Measurements from ENCODE around the gene PALD1.

GRCh38 chr10:70539471-70539870 is 60.9 kb downstream of the PALD1 start:
- TF ChIP-seq CTCF (IDR thresholded peaks at IDR 0.05 in 2 of 3, conservative IDR thresholded peaks at IDR 0.05 in 1 of 3; ENCODE audit: borderline replicate concordance in 1 of 3, insufficient read depth in 1 of 3, low read depth in 2 of 3, low read length in 2 of 3) (no peak), EZH2phosphoT487 (IDR thresholded peaks at IDR 0.05; ENCODE audit: borderline replicate concordance) (no peak), POLR2A (IDR thresholded peaks at IDR 0.05; ENCODE audit: borderline replicate concordance, extremely low read depth, insufficient read depth, insufficient read length) (no peak), CEBPB (IDR thresholded peaks at IDR 0.05; ENCODE audit: low read depth) (no peak), ZBTB33 (IDR thresholded peaks at IDR 0.05; ENCODE audit: extremely low read depth, insufficient replicate concordance, low read length) (no peak), SIN3A (IDR thresholded peaks at IDR 0.05; ENCODE audit: low read depth) (no peak), POLR2AphosphoS5 (IDR thresholded peaks at IDR 0.05; ENCODE audit: low read depth, low read length) (no peak), EZH2 (IDR thresholded peaks at IDR 0.05) (no peak)

All from HCT116 (cell line).